A549 treated with AZD9567 at 1 μM for 4 hours (cell line): ENCODE data around the gene EDEM1. TPM values are rescaled to one million over a fixed set of nuclear protein-coding genes. Genes with fewer than 3 reads are reported as not detected.

Source experiments
- total RNA-seq: library from RNA; stranded (reverse); fragments of 200-300 nt; extraction: Qiagen RNA extraction; gene quantifications from 5 replicates; pipeline ENCODE4 v1.2.3, GENCODE V29; 2022; ENCODE audit not compliant: insufficient read depth

The EDEM1 gene
- 15.7 to 17.9 TPM (median 17.0 TPM) in 5 replicates for total RNA-seq

GRCh38 chr3:5187156-5187919 lies at the start of gene EDEM1:
TSS of gene EDEM1 (plus strand) at chr3:5187707. CDS start at chr3:5187806, 99 bp downstream.

Other genes starting within 250 kb of the EDEM1 start
- gene BHLHE40, start 208.3 kb upstream of the EDEM1 start, total RNA-seq = 67.4 to 80.2 TPM (median 75.3 TPM) in 5 replicates
- gene ARL8B, start 65.4 kb upstream of the EDEM1 start, total RNA-seq = 65.6 to 71.0 TPM (median 66.7 TPM) in 5 replicates